ENCODE data around the gene CBLIF. TPM values are rescaled to one million over a fixed set of nuclear protein-coding genes. Genes with fewer than 3 reads are reported as not detected.

CBLIF gene
- total and polyA plus RNA-seq, 7 experiments from 2014 or later: not detected

GRCh38 chr11:59804061-59804460, 41.2 kb downstream of the CBLIF start:
- Mint-ChIP-seq H3K9me3 (no peaks in the 10 kb centered on the region), H3K36me3 (peaks cover 3 to 35% (median 5%) of the 10 kb centered on the region in 5 donors), H3K27me3 (no peaks in the 10 kb centered on the region), H3K4me1 (peaks cover 0 to 30% (median 6%) of the 10 kb centered on the region in 7 donors), H3K4me3 (no peak overlapping the region), H3K27ac (no peak overlapping the region)
- Histone ChIP-seq H3K27ac (ENCODE audit: low read depth, low read length) (no peak overlapping the region), H3K4me3 (ENCODE audit: low read length) (no peak overlapping the region), H3K36me3 (ENCODE audit: control insufficient read depth in 2 of 3, insufficient read depth in 3 of 3, low read length in 3 of 3) (peaks cover 0 to 29% (median 11%) of the 10 kb centered on the region in 3 experiments), H3K4me1 (ENCODE audit: control insufficient read depth in 2 of 2, insufficient read depth in 2 of 2, low read length in 2 of 2) (no peaks in the 10 kb centered on the region), H3K9me3 (ENCODE audit: control insufficient read depth in 2 of 3, low read length in 3 of 3) (no peaks in the 10 kb centered on the region), H3K27me3 (ENCODE audit: control insufficient read depth in 2 of 2, insufficient read depth in 2 of 2, low read length in 2 of 2) (no peaks in the 10 kb centered on the region)
- DNase-seq (no peak), ATAC-seq (no peak)
- CTCF ChIA-PET: interaction anchor here (0.9 to 3.1 kb wide), 3 partner anchors 32 to 50 kb away, joined by 3 to 14 read pairs (median 4); partner anchors contain the start of gene STX3
- intact Hi-C loops (cut with micrococcal nuclease): no loop called here
- POLR2A ChIA-PET: interaction anchor here (0.6 to 6.2 kb wide), 3 partner anchors 11 to 618 kb away, joined by 3 to 24 read pairs (median 3); partner anchors contain the start of gene STX3

GRCh38 chr11:59802639-59803176, 42.6 kb downstream of the CBLIF start:
- ATAC-seq (peak; percentile 81), DNase-seq (peak in 7 of 9 donors; percentile 43 to 70 (median 65))
- no peak overlapping the region for H3K27ac ChIP-seq (ENCODE audit: low read depth, low read length)
- H3K9me3 ChIP-seq (ENCODE audit: control insufficient read depth in 2 of 3, low read length in 3 of 3): no peaks in the 10 kb centered on the region
- no peak overlapping the region for H3K4me3 ChIP-seq (ENCODE audit: low read length)
- Mint-ChIP-seq H3K4me1 (peaks cover 0 to 26% (median 0%) of the 10 kb centered on the region in 7 donors), H3K4me3 (no peak overlapping the region), H3K36me3 (peaks cover 3 to 35% (median 7%) of the 10 kb centered on the region in 5 donors), H3K27me3 (no peaks in the 10 kb centered on the region), H3K27ac (peak overlapping the region in 1 of 9 donors; percentile 45), H3K9me3 (no peaks in the 10 kb centered on the region)
- CTCF ChIA-PET: interaction anchor here (1.0 to 3.4 kb wide), 6 partner anchors 30 to 266 kb away, joined by 3 to 79 read pairs (median 8); partner anchors contain the start of gene STX3
- POLR2A ChIA-PET: interaction anchor here (2.5 to 6.2 kb wide), 2 partner anchors 30 to 48 kb away, joined by 7 to 24 read pairs; partner anchors contain the start of gene STX3
- no peaks in the 10 kb centered on the region for H3K4me1 ChIP-seq (ENCODE audit: control insufficient read depth in 2 of 2, insufficient read depth in 2 of 2, low read length in 2 of 2)
- H3K36me3 ChIP-seq (ENCODE audit: control insufficient read depth in 2 of 3, insufficient read depth in 3 of 3, low read length in 3 of 3): peaks cover 0 to 20% (median 7%) of the 10 kb centered on the region in 3 experiments
- intact Hi-C loops (cut with micrococcal nuclease): loop anchor here (1.0 to 2.0 kb wide), 5 partner anchors 48 to 630 kb away; partner anchors contain the start of genes DTX4 (in 1 of the 2) and PATL1 (in 1 of the 2)
- no peaks in the 10 kb centered on the region for H3K27me3 ChIP-seq (ENCODE audit: control insufficient read depth in 2 of 2, insufficient read depth in 2 of 2, low read length in 2 of 2)

GRCh38 chr11:59801981-59802638, 43.2 kb downstream of the CBLIF start:
- ATAC-seq (no peak), DNase-seq (peak in 1 of 9 donors; percentile 7)
- Histone ChIP-seq H3K36me3 (ENCODE audit: control insufficient read depth in 2 of 3, insufficient read depth in 3 of 3, low read length in 3 of 3) (peaks cover 0 to 20% (median 4%) of the 10 kb centered on the region in 3 experiments), H3K27me3 (ENCODE audit: control insufficient read depth in 2 of 2, insufficient read depth in 2 of 2, low read length in 2 of 2) (no peaks in the 10 kb centered on the region), H3K9me3 (ENCODE audit: control insufficient read depth in 2 of 3, low read length in 3 of 3) (no peaks in the 10 kb centered on the region), H3K4me1 (ENCODE audit: control insufficient read depth in 2 of 2, insufficient read depth in 2 of 2, low read length in 2 of 2) (no peaks in the 10 kb centered on the region), H3K4me3 (ENCODE audit: low read length) (no peak overlapping the region), H3K27ac (ENCODE audit: low read depth, low read length) (no peak overlapping the region)
- peaks cover 0 to 26% (median 0%) of the 10 kb centered on the region in 7 donors for H3K4me1 Mint-ChIP-seq
- no peaks in the 10 kb centered on the region for H3K27me3 Mint-ChIP-seq
- no peak overlapping the region for H3K27ac Mint-ChIP-seq
- peaks cover 3 to 38% (median 13%) of the 10 kb centered on the region in 5 donors for H3K36me3 Mint-ChIP-seq
- ChIA-PET POLR2A (interaction anchor here (0.7 to 6.2 kb wide), 3 partner anchors 30 to 52 kb away, joined by 3 to 24 read pairs (median 7); partner anchors contain the start of gene STX3), CTCF (interaction anchor here (0.6 to 3.4 kb wide), 10 partner anchors 8 to 265 kb away, joined by 3 to 79 read pairs (median 6); partner anchors contain the start of genes MRPL16 and STX3)
- no peak overlapping the region for H3K4me3 Mint-ChIP-seq
- intact Hi-C loops (cut with micrococcal nuclease): loop anchor here (1.0 to 2.0 kb wide), 5 partner anchors 48 to 630 kb away; partner anchors contain the start of genes DTX4 (in 1 of the 2) and PATL1 (in 1 of the 2)
- H3K9me3 Mint-ChIP-seq: no peaks in the 10 kb centered on the region

GRCh38 chr11:59801160-59801706, 44.1 kb downstream of the CBLIF start:
- Histone ChIP-seq H3K36me3 (ENCODE audit: control insufficient read depth in 2 of 3, insufficient read depth in 3 of 3, low read length in 3 of 3) (peaks cover 0 to 12% (median 0%) of the 10 kb centered on the region in 3 experiments), H3K4me1 (ENCODE audit: control insufficient read depth in 2 of 2, insufficient read depth in 2 of 2, low read length in 2 of 2) (no peaks in the 10 kb centered on the region), H3K4me3 (ENCODE audit: low read length) (no peak overlapping the region), H3K9me3 (ENCODE audit: control insufficient read depth in 2 of 3, low read length in 3 of 3) (no peaks in the 10 kb centered on the region), H3K27ac (ENCODE audit: low read depth, low read length) (no peak overlapping the region), H3K27me3 (ENCODE audit: control insufficient read depth in 2 of 2, insufficient read depth in 2 of 2, low read length in 2 of 2) (no peaks in the 10 kb centered on the region)
- Mint-ChIP-seq H3K27ac (peak overlapping the region in 1 of 9 donors; percentile 29), H3K36me3 (peaks cover under 1 to 30% (median 12%) of the 10 kb centered on the region in 5 donors), H3K4me1 (peaks cover 0 to 22% (median 0%) of the 10 kb centered on the region in 7 donors), H3K27me3 (no peaks in the 10 kb centered on the region), H3K4me3 (no peak overlapping the region), H3K9me3 (no peaks in the 10 kb centered on the region)
- intact Hi-C loops (cut with micrococcal nuclease): no loop called here
- POLR2A ChIA-PET: interaction anchor here (0.7 to 6.2 kb wide), 3 partner anchors 29 to 51 kb away, joined by 3 to 24 read pairs (median 7); partner anchors contain the start of gene STX3
- DNase-seq (no peak), ATAC-seq (no peak)
- CTCF ChIA-PET: interaction anchor here (0.6 to 3.4 kb wide), 11 partner anchors 9 to 630 kb away, joined by 3 to 79 read pairs (median 5); partner anchors contain the start of genes MRPL16 and STX3

- peaks cover 0 to 22% (median 0%) of the 10 kb centered on the region in 7 donors for H3K4me1 Mint-ChIP-seq
- no peaks in the 10 kb centered on the region for H3K27me3 Mint-ChIP-seq
- H3K4me3 Mint-ChIP-seq: no peak overlapping the region
- H3K9me3 ChIP-seq (ENCODE audit: control insufficient read depth in 2 of 3, low read length in 3 of 3): no peaks in the 10 kb centered on the region
- peaks cover 0 to 13% (median 0%) of the 10 kb centered on the region in 3 experiments for H3K36me3 ChIP-seq (ENCODE audit: control insufficient read depth in 2 of 3, insufficient read depth in 3 of 3, low read length in 3 of 3)
- H3K9me3 Mint-ChIP-seq: no peaks in the 10 kb centered on the region
- ChIA-PET CTCF (interaction anchor here (0.9 to 3.4 kb wide), 8 partner anchors 10 to 183 kb away, joined by 3 to 79 read pairs (median 4); partner anchors contain the start of genes MRPL16 and STX3), POLR2A (interaction anchor here (6.2 kb wide), 1 partner anchor 46 kb away, joined by 24 read pairs; the partner anchor contains the start of gene STX3)
- H3K4me3 ChIP-seq (ENCODE audit: low read length): no peak overlapping the region
- H3K27me3 ChIP-seq (ENCODE audit: control insufficient read depth in 2 of 2, insufficient read depth in 2 of 2, low read length in 2 of 2): no peaks in the 10 kb centered on the region
- DNase-seq (no peak), ATAC-seq (no peak)
- no peaks in the 10 kb centered on the region for H3K4me1 ChIP-seq (ENCODE audit: control insufficient read depth in 2 of 2, insufficient read depth in 2 of 2, low read length in 2 of 2)
- H3K36me3 Mint-ChIP-seq: peaks cover 6 to 33% (median 18%) of the 10 kb centered on the region in 5 donors
- peak overlapping the region in 1 of 9 donors; percentile 29 for H3K27ac Mint-ChIP-seq
- H3K27ac ChIP-seq (ENCODE audit: low read depth, low read length): no peak overlapping the region
- intact Hi-C loops (cut with micrococcal nuclease): no loop called here
Observed at GRCh38 chr11:59800390-59801025, 44.8 kb downstream of the CBLIF start.

GRCh38 chr11:59794417-59794816, 50.9 kb downstream of the CBLIF start:
- H3K36me3 Mint-ChIP-seq: peaks cover 20 to 45% (median 36%) of the 10 kb centered on the region in 5 donors
- Histone ChIP-seq H3K27me3 (ENCODE audit: control insufficient read depth in 2 of 2, insufficient read depth in 2 of 2, low read length in 2 of 2) (no peaks in the 10 kb centered on the region), H3K4me1 (ENCODE audit: control insufficient read depth in 2 of 2, insufficient read depth in 2 of 2, low read length in 2 of 2) (no peaks in the 10 kb centered on the region), H3K36me3 (ENCODE audit: control insufficient read depth in 2 of 3, insufficient read depth in 3 of 3, low read length in 3 of 3) (peaks cover 0 to 48% (median 0%) of the 10 kb centered on the region in 3 experiments), H3K9me3 (ENCODE audit: control insufficient read depth in 2 of 3, low read length in 3 of 3) (no peaks in the 10 kb centered on the region), H3K4me3 (ENCODE audit: low read length) (no peak overlapping the region), H3K27ac (ENCODE audit: low read depth, low read length) (no peak overlapping the region)
- intact Hi-C loops (cut with micrococcal nuclease): no loop called here
- no peak overlapping the region for H3K4me3 Mint-ChIP-seq
- H3K27ac Mint-ChIP-seq: no peak overlapping the region
- DNase-seq (no peak), ATAC-seq (no peak)
- H3K27me3 Mint-ChIP-seq: no peaks in the 10 kb centered on the region
- H3K9me3 Mint-ChIP-seq: peaks cover 0 to 3% (median 0%) of the 10 kb centered on the region in 11 donors
- ChIA-PET CTCF (no interaction called here), POLR2A (no interaction called here)
- H3K4me1 Mint-ChIP-seq: no peaks in the 10 kb centered on the region
